Stimulated activated CD8-positive, alpha-beta memory T cell treated with anti-CD3 and anti-CD28 coated beads, Interleukin-15, amount 100 ng/mL, for 1 hour (primary cell): ENCODE results near the gene DNTT.

Experiments used
- DNase-seq: peaks from one replicate; pipeline ENCODE4 v3.0.0-alpha.2; 2020; ENCODE audit warnings: low read depth

The DNTT gene

DNA sequence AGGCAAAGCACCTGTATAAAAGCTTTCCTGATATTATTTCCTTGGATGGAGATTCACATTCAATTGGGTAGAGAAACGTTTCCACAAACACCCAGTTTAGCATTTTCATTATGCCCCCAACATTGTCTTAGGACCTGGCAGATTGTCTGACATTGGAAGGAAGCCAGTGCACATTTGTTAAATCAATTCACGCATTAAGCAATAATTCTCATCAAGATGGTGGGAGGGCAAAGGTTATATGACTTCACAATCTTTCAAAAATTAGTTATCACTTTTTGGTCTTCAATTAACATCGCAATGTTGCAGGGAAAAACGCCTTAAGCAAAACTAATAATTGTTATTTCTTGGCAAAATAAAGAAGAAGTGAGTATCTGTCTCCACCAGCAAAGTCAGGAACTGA is 38.2 kb downstream of the DNTT start:
- DNase-seq = no peak

DNA sequence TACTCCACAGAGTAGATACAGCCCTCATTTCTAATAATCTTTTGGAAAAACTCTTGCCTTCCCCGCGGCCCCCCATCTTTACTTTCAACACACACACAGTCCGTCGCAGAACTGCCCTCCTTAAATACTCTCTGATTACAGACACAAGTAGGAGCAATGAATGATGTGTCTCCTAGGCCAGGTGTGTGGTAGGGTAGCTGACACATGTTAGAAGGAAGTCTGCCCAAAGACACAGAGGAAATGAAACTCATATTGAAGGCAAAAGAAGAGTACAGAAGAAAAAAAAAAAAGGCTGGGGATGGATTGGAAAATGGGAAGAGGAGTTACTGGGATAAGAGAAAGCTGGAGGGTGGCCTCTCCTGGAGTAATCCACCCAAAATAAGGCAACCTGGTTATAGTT is 39.9 kb downstream of the DNTT start:
- no peak for DNase-seq

DNA sequence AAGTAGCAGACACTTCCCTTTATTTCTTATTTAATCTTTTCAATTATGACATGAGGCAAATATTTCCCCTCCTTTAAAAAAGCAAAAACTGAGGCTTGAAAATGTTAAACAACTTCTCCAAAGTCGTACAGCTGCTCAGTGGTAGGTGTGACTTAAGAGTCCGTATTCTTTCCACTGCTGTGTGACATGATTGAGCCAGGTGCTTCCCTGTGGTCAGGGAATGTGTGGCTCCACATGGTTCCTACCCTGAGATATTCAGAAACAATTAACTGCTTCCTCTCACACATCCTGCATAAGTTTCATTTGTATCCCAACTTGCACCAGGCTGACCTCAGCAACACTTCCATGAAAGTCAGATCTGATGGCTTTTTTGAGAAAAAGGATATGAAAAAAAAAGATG is 41.0 kb downstream of the DNTT start:
- no peak for DNase-seq

DNA sequence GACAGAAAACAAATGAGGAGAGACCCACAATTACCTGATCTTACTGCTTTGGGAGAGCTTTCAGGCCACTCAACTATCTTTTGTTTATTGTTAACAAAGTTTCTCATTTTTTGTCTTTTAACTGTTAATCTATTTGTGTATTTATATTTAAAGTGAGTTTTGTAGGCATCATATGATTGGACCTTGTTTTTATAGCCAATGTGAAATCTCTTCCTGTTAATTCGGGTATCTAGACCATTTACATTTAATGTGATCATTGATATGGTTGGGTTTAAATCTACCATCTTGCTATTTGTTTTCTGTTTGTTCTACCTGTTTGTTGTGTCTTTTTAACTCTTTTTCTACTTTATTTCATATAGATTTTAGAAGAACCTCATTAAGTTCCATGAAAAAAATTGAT is 42.1 kb downstream of the DNTT start:
- DNase-seq = no peak

DNA sequence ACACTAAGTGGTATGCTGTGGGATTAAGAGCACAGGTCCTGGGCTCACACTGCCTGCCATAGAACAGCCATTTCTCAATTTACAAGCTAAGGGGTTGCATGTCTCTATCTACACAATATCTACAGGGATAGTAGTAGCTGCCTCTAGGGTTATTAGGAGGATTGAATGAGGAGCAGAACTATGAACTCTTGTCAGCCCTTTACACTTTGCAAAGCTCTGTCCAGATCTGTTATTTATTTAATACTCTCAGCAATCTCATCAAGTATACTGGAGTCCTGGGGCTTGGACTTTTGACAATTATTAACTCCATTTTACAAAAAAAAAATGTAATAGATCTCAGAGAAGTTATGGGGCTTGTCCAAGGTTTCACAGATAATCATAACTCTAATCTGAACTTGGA is 47.8 kb downstream of the DNTT start:
- DNase-seq = no peak

DNA sequence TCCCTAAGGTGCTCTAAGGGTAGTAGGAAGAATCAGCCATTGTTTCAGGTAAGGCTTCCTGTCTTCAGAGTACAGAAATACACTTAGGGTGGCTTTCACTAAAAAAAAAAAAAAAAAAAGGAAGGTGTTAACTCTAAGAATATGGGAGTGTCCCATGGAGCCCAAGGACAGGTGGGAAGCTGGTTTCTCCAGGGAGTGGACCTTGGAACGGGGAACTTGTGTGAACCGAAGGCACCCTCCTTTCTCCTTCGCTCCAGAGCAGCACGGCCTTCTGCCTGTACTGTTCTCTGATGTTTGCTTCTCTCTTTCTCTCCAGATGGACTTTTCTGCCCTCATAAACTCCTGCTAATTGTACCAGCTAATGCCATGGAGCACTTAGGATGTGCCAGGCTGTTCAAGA is 48.3 kb downstream of the DNTT start:
- DNase-seq = no peak

DNA sequence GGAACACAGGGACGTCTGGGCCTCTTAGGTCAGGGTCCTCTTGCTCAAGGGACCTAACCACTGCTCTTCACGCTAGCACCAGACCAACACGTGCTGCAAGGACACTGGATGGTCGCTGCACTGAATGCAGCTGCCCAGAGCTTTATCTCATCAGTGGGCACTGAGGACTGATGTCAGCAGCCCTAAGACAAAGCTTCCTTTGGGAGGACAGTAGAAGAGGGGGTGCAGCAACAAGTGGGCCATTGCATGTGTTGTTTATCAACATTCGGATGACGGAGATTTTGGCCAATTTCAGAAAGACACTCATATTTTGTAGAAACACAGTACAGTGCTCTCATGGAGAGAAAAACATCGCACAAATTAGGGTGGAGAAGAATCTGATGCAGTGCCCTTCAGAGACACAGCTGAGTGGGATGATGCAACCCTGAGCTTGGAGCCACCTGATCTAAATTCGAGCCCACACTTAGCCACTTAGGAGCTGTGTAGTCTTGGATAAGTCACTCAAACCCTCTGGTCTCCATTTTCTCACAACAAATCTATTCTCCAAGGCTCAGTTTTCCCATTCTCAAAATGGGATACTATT is 52.9 kb downstream of the DNTT start:
- no peak for DNase-seq

DNA sequence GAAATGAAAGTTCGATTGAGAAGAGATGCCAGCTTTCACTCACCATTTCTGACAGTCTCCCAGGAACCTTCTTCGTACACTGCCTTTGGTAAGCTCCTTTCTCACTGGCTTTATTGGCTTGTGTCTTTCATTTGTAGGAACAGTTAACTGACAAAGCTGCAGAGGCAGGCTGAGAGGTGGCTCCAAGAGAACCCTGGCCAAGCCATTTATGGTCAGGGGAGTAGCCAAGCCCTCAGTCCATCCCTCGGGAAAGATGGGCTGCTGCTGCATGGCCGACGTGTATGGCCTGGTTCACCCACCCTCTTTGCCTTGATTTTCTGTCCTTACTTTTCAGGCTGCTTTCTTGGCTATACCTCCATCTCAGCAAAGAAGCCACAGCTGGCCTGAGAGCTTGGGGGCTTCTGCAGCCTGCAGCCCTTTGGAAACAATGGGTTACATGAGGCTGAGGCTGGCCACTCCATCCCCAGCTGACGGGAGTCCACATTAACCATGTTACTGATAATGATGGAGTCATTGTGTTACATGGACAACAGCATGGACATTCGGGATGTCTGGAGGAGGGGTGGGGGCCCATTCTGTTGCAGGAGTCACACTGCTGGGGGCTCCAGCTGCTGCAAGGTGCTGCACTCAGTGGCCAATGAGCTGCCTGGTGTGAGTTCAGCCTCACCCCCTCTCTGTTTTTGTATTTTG is 54.8 kb downstream of the DNTT start, which contains the start of gene OPALIN:
Gene OPALIN, minus strand, starts transcription at position 152 of the 690 bp plus-strand sequence. Its CDS starts 106 bp downstream, at position 46.
- no peak for DNase-seq

DNA sequence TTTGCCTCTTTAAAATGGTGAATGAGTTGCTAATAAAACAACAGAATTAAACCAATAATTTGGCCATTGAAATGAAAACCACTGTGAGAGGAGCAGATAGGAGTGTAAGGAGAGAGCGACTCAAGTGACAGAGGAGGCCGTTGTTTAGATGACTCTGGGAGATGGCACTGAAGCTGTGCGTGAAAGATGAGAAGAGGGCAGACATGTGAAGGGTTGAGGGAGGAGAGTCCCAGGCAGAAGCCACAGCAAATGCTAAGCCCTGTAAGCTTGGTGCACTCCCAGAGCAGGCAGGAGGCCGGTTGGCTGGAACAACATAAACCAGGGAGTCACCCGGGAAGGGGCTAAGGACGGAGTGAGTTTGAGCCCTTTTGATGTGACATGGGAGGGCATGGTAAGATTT is 55.4 kb downstream of the DNTT start:
- no peak for DNase-seq

DNA sequence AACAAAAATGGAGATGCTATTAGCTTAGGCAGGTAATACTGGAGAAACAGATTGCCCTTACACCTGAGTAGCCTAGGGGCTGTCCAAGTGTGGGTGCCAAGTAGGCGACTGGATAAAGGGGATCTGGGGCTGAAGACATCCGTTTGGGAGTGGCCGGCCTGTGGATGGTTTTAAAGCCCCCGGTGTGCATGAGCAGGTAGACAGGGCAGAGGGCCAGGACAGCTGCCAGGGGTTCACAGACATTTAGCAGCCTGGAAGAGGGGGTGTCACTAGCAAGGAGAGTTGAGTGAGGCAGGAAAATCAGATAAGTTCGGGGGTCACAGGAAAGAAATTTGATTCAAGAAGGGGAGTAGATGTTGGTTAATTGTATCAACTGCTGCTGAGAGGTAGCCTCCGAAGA is 56.1 kb downstream of the DNTT start:
- no peak for DNase-seq

DNA sequence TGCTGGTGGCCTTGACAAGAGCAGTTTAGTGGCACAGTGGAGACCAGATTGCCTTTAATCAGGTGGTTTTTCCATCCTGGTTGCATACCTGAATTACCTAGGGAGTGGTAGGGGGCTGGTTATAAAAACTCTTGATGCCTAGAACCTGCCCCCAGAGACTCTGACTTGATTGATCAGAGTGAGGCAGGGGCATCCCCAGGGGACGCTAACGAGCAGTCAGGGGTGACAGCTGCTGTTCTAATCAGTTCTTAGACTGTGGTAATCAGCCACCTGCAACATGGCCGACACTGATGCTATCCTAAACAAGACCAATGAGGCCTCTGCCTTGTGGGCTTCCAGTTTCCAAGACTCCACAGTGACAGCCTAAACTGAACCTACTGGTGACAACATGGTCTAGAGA is 56.5 kb downstream of the DNTT start:
- no peak for DNase-seq

DNA sequence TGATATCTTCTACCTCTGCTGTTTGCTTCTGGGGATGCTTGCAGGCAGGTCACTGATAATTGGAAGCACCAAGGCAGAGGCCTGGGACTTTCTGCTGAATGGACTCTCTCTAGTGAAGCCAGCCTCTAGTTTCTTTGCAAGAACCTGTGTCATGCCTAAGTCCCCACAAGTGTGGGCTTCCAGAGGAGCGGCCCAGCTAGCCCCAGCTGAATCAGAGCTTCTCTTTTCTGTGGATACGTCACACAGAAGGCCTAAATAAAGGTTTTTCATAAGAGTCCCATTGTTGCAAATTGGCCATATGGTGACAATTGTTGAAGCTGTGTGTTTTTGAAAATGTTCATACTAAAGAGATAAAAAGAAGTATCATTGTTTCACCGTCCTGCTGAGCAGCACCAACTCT is 61.3 kb downstream of the DNTT start:
- no peak for DNase-seq

DNA sequence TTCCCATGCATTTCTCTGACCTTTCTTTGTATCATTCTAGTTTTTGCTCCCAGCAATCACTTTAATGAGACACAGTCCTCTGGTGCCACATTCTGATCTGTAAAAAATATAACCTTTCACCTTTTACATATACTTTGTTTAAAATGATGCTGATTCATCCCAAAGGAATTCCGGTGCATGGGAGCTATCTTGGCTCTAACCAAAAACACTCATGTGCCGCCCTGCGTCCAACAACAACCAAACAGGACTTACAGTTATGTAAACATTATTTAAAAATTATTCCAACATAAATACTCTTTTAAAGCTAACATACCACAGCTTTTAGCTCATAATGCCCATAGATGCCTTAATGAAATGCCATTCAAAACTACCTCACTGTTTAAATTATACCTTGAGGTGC is 62.3 kb downstream of the DNTT start:
- DNase-seq = no peak

DNA sequence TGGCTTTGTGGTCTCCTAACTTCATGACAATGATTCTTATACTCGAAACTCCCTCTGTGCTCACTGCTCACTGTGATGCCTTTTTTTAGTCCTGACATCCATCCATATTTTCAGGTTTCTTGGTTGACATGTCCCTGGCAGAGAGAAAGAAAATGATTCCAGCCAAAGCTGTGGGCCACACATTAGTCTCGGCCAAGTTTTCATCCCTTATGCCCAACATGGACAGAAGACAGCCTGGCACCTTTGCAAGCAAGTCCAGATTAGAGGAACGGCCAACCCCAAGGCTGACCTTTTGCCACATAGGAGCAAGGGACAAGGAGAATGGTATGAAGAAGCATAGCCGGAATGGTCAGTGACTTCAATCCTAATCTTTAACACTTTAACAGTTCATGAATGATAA is 63.2 kb downstream of the DNTT start:
- no peak for DNase-seq

DNA sequence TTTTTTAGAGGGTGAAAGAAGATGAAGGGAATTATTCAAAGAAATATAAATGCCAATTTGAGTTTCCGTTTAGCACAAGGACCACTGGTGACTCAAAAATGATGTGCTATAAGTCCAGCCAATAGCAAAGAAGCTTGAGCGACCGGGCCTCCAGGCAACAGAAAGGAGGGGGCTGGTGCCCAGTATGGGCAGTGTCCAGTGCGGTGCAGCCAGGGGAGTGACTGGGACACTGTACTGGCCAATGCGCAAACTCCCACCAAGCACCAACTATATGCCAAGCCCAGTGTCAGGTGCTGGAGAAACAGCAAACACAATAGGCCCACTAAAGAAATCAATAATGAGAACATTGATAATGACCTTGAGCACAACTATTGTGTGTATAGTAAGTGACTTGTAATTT is 64.7 kb downstream of the DNTT start:
- DNase-seq = no peak

DNA sequence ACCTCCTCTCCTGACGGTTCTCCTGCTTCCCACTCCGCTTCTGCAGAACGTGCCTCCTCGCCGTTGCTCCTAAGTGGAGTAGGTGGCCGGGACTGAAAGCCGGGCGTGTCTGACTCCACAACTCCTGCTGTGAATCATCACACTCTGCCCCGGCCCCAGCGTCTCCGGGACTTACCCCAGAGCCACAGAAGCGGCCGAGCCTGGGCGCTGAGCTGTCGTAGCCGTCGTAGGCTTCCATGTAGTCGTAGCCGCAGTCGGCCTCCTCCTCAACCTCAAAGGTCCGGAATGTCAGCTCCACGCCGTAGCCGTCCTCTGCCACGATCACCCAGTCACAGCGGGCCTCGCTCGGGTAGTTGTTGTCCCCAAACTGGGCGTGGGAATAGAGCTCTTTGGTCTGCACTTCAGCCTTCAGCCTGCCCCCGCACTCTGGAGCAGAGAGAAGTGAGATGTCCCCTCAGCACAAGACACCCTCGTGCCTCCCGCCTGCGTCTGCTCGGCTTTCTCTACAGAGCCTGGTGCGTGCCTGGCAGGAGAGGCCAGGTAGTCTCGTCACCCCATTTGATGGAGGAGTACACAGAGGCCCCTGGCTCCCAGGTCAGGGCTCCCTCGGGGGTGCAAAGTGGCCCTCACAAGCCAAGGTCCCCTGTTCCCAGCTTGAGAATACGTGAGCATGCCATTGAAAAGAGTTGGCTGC is 65.8 kb downstream of the DNTT start:
- DNase-seq = no peak

DNA sequence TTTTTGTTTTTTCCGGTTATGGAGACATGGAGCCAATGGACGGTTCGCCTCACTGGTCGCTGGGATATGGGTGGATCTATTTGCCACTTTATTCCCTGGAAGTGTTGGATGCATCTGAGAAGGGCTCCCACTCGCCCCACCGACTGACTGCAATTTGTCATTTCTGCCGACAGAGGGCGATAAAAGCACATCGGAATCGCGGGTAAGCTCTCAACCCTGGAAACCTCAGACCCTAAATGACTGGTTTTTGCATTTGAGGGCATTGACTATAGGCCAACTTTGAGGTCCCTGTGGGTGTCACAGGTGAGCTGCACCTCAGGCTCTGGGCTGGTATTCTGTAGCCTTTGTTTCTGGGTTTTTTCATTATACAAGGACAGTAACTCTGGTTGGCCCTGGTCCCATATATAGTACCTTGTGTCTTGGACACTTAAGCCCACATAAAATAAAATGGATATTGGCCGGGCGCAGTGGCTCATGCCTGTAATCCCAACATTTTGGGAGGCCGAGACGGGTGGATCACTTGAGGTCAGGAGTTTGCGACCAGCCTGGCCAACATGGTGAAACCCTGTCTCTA is 66.4 kb downstream of the DNTT start:
- peak; percentile 16 for DNase-seq

DNA sequence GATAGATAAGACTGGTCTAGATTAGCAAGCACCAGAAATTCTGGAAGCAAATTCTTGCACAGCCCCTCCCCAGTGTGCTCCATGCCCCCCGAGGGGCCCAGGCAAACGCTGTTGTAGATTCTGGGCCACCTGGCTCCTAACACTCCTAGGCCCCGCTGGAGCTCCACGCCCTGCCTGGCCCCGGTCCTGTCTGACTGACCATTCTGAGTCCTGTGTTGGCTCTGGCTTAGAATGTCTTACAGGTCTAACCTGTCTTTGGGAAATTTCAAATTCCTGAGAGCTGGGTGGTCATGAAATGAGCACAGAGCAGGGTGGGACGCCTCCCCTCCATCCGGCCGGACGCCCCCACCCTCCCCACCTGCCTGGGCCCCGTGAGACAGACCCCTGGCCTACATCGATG is 67.1 kb downstream of the DNTT start:
- DNase-seq = no peak

DNA sequence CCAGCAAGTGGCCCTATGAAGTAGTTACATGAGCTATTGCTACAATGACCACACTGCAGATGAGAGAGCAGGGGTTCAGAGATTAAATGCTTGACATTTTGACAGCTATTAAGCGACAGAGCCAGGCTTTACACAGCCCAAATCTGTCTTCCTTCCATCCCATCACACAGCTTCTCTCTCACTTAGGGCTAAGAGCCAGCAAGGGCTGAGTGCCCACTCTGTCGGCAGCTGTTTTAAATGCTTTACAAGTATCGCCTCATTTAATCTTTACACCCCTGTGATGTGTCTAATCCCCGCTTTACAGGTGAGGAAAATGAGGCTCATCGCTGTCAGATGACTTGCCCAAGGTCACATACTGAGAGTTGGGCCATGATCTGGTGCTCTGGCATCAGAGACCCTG is 69.8 kb downstream of the DNTT start:
- no peak for DNase-seq

DNA sequence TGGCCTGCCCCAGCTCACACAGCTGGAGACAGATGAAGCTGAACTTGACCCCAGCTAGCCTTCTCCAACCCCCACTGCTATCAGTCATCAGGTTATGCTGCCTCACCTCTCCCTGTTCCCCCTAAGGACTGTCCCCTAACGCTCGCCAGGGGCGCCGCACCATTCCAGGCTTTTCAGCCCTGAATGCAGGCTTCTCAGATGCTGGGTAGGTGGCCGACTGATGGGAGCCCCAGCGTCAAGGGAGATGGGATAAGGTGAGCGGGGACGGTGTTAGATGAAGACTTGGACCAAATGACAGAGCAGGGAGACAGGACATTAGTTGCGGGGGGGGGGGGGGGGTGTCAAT is 70.4 kb downstream of the DNTT start:
- no peak for DNase-seq

DNA sequence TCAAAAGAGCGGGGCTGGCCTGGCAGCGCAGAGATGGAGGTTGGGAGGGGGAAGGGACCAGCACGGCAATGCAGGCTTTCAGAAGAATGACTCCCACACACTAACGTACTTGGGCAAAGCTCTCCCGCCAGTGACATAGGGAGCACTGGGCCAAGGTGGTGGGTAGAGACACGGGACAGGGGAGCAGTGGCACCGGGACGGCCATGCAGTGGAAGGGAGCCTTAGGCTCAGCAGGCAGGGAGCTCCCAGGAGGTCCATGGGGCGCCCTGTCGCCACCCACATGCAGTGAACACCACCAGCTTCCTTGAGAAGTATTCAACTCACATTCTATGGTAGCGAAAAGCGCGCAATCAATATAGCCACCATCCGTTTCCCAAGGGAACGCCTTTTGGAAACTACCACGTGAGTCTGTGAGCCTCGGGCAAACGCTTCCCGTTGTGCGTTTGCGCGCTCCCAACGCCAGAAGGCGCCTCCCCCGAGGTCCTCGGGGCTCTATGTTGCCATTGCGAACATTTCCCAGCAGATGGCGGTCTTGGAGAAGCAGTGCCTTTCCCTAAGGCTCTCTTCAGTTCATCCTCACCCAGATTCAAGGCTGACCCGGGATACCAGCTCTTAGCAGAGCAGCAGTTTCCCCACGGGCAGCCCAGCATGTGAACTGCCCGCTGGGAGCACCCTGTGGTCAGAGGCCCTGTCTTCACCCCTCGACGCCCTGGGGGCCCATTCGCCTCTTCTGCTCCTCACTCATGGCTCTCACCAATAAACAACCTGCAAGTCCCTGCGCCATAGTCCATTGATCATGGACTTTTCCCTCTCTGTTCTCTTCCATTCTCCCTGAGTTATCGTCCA is 71.0 kb downstream of the DNTT start:
- peak; percentile 41 for DNase-seq

DNA sequence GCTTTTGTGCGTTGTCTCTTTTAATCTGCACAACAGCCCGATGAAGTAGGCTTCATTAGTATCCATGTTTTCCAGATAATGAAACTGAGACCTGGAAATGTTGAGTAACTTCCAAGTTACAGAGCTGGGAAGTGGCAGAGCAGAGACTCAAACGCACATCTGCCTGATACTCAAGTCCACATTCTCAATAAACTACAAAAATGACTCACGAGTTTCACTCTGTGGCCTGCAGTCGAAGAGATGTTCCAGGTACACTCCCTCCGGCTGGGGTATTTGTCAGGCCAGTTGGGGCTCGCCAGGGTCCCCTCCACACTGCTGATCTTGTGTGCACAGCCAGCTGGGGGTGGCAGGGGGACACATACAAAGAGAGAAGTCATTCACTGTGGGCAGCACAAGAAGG is 72.2 kb downstream of the DNTT start:
- DNase-seq = no peak
